GM11168 (cell line): ENCODE data around the gene HDAC6.
"Not testable (repeated sequence)": the region's sequence is repeated elsewhere in the genome, so short reads cannot be mapped to it uniquely, and the experiment has no call there.

Experiments used
- in situ Hi-C: fragments of 300-500 bp; cut with MboI; formaldehyde crosslinking; loops from one replicate; pipeline ENCODE4 v1.12.0; 2022; ENCODE audit warnings: low sequenced_read_pairs; ENCODE audit not compliant: unreplicated experiment

The HDAC6 gene

DNA sequence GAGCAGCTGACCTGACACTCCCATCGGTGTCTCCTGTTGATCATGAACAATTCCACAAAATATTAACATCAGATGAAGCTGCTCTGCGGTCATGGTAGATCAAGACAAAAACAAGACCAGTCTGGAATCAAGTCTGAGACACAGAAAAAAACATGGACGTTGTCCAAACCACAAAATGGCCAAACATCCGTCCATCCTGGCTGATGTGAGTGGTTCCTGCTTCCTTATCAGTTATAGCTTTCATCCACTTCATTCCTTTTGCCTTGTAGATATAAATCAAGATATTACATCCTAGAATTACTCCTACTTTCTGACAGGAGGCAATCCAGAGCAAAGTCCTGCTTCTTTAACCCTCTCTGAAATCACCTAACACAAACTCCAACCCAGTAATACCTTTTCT is 62.3 kb downstream of the HDAC6 start:
- in situ Hi-C loops = no loop called here

DNA sequence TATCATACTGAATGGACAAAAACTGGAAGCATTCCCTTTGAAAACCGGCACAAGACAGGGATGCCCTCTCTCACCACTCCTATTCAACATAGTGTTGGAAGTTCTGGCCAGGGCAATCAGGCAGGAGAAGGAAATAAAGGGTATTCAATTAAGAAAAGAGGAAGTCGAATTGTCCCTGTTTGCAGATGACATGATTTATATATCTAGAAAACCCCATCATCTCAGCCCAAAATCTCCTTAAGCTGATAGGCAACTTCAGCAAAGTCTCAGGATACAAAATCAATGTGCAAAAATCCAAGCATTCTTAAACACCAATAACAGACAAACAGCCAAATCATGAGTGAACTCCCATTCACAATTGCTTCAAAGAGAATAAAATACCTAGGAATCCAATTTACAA is 70.2 kb downstream of the HDAC6 start:
- in situ Hi-C loops = not testable (repeated sequence)
